Nephron progenitor cell (in vitro differentiated cells): ENCODE data around the gene GPR158.

Experiments used
- DNase-seq: peaks from one replicate; pipeline ENCODE4 v3.0.0; 2021
- H3K27ac Mint-ChIP-seq: 2 replicates; pipeline ENCODE4 v1.8.0; 2021; ENCODE audit warnings: mild to moderate bottlenecking, moderate library complexity, mixed read lengths
- H3K27me3 Mint-ChIP-seq: 2 replicates; pipeline ENCODE4 v1.8.0; 2021; ENCODE audit warnings: mild to moderate bottlenecking, low read depth, mixed read lengths; ENCODE audit not compliant: poor library complexity
- H3K36me3 Mint-ChIP-seq: 2 replicates; pipeline ENCODE4 v1.8.0; 2021; ENCODE audit warnings: low read depth, mixed read lengths
- H3K4me1 Mint-ChIP-seq: 2 replicates; pipeline ENCODE4 v1.8.0; 2021; ENCODE audit warnings: mixed read lengths
- H3K4me3 Mint-ChIP-seq: 2 replicates; pipeline ENCODE4 v1.8.0; 2021; ENCODE audit warnings: mild to moderate bottlenecking, moderate library complexity, mixed read lengths
- H3K9me3 Mint-ChIP-seq: 2 replicates; pipeline ENCODE4 v1.8.0; 2021; ENCODE audit warnings: mild to moderate bottlenecking, moderate library complexity, mixed read lengths
- CTCF ChIP-seq: fragments of 200-600 bp; sonication (generic); IDR thresholded peaks from 2 replicates; pipeline ENCODE4 v1.5.0; 2021; ENCODE audit warnings: antibody characterized with exemption

GPR158 gene

DNA sequence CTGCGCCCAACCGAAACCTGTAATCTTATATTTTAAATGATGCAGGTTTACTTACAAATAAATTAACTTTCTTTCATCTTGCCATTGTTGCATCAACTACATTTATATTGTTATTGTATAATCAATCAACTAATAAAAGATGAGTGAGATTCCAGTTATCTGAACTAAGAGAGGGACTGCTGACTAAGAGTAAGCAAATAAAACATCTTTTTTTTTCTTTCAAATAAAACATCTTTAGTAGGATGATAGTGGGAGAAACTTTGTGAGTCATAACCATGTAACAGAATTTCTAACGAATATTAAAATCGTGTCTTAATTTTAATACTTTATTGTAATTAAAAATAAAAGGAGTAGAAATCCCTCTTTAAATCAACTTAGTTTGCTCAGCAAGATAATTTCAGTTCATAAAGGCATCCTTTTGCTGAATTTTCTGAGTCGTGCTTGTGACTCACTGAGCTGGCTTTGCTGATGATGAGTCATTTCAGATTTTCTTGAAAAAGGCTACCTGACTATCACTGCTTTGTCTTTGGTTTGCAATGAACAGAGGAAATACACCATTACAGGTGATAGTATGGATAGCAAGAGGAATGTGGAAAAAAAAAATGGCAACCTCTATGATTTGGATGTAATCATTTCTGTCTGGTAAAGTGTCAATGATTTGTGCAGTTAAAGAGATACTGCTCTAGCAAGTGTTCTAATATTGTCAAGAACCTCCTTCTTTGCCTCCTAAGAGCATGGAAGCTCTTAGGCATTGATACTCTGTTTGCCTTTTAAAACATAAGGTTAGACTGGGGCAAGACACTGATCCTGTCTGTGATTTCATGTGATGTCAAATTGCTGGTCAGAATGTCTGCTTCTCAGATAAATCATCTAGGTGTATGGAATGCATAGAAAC lies 119.5 kb downstream of the GPR158 start:
- TF ChIP-seq CTCF = no peak
- H3K9me3 Mint-ChIP-seq = peaks cover 3% of the 10 kb centered on the region
- DNase-seq = no peak
- H3K27ac Mint-ChIP-seq = no peak overlapping the region
- no peak overlapping the region for H3K4me3 Mint-ChIP-seq
- H3K4me1 Mint-ChIP-seq = no peaks in the 10 kb centered on the region
- no peaks in the 10 kb centered on the region for H3K36me3 Mint-ChIP-seq
- no peaks in the 10 kb centered on the region for H3K27me3 Mint-ChIP-seq

DNA sequence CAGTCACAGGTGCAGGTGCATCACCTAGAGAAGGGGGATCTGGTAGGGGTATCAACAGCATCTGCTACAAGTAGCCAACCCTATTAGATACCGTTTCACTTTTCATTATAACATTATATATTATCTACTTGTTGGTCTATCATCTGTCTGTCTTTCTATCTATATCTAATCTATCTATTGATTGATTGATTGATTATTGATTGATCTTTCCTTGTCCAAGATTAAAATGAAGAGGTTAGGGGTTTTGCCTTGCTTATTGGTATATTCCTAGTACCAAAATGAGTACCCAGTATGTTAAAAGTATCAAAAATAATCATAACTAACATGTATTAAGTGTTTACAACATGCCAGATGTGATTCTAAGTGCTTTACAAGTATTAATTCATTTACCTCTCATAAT lies 121.5 kb downstream of the GPR158 start:
- Mint-ChIP-seq H3K27ac (no peak overlapping the region), H3K9me3 (no peaks in the 10 kb centered on the region), H3K4me1 (no peaks in the 10 kb centered on the region), H3K27me3 (no peaks in the 10 kb centered on the region), H3K36me3 (no peaks in the 10 kb centered on the region), H3K4me3 (no peak overlapping the region)
- DNase-seq = no peak
- no peak for TF ChIP-seq CTCF

DNA sequence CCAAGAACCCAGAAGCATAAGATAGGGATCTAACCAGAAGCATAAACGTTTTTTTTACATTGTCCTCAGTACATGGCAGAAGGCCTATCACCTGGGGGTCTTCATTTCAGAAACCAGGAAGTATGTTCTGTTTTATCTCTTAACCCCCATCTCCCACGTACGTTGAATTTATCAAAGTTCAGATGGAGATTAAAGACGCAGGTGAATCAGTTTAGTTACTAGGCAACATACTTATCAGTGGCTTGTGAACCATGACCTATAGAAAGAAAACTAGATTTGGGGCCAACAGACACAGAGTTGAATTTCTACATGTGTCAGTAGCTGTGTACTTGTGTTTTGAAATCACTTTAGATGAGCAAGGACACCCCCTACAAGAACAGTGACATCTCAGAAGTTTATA lies 122.7 kb downstream of the GPR158 start:
- no peak for DNase-seq
- Mint-ChIP-seq H3K4me3 (no peak overlapping the region), H3K27me3 (no peaks in the 10 kb centered on the region), H3K36me3 (no peaks in the 10 kb centered on the region), H3K27ac (no peak overlapping the region), H3K4me1 (no peaks in the 10 kb centered on the region), H3K9me3 (no peaks in the 10 kb centered on the region)
- TF ChIP-seq CTCF = no peak

DNA sequence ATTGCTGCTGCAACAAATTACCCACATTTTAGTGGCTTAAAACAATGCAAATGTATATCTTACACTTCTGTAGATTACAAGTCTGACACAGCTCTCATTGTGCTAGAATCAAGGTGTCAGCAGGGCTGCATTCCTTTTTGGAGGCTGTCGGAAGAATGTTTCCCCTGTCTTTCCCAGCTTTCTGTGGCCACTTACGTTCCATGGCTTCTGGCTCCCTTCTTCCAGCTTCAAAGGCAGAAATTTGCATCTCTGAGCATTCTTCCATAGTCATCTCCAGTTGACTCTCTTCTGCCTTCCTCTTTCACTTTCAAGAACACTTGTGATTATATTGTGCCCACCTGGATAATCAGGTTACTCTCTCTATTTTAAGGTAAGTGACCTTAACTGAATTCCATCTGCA lies 125.3 kb downstream of the GPR158 start:
- no peaks in the 10 kb centered on the region for H3K4me1 Mint-ChIP-seq
- H3K27me3 Mint-ChIP-seq = no peaks in the 10 kb centered on the region
- H3K27ac Mint-ChIP-seq = no peak overlapping the region
- no peak for DNase-seq
- H3K36me3 Mint-ChIP-seq = no peaks in the 10 kb centered on the region
- TF ChIP-seq CTCF = no peak
- H3K4me3 Mint-ChIP-seq = no peak overlapping the region
- no peaks in the 10 kb centered on the region for H3K9me3 Mint-ChIP-seq

DNA sequence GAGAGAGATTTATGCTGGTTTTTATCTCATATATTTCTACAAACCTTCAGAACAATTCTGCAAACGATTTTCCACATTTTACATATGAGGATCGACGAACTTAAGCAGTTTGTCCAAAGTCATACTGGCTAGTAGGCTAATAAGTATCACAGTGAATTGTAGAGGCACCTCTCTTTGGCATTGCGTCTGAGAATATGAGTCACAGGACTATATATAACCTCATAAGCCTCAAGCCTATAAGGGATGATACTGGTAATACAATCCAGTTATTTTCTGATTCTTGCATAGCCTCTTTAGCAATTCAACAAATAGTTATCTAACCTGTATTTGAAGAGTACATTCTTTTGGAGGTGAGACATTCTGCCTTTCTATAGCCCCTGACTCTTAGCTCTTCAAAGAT lies 129.8 kb downstream of the GPR158 start:
- peaks cover 20% of the 10 kb centered on the region for H3K9me3 Mint-ChIP-seq
- DNase-seq = no peak
- no peak overlapping the region for H3K27ac Mint-ChIP-seq
- H3K36me3 Mint-ChIP-seq = peaks cover 9% of the 10 kb centered on the region
- H3K27me3 Mint-ChIP-seq = no peaks in the 10 kb centered on the region
- no peak for TF ChIP-seq CTCF
- no peaks in the 10 kb centered on the region for H3K4me1 Mint-ChIP-seq
- no peak overlapping the region for H3K4me3 Mint-ChIP-seq

DNA sequence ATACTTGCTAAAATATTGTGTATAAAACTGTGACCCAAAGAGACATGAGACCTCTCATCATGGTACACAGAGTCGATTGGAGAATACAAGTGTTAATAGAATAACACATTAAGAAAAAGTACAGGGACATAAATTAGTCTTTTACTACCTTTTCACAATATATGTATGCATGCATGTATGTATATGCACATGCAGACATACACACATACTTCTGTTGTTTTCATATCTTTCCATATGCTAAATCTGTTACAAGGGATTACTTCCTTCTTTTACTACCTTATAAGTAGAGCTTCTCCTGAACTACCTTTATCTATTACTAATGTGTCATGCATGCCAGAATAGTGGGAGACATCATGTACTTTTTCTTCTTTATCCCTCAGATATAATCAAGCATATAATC lies 131.6 kb downstream of the GPR158 start:
- H3K4me3 Mint-ChIP-seq = no peak overlapping the region
- TF ChIP-seq CTCF = no peak
- H3K9me3 Mint-ChIP-seq = peaks cover 26% of the 10 kb centered on the region
- no peaks in the 10 kb centered on the region for H3K27me3 Mint-ChIP-seq
- H3K27ac Mint-ChIP-seq = no peak overlapping the region
- peaks cover 16% of the 10 kb centered on the region for H3K36me3 Mint-ChIP-seq
- no peak for DNase-seq
- H3K4me1 Mint-ChIP-seq = no peaks in the 10 kb centered on the region
